IPS-15b (cell line): ENCODE data around the gene PCDHGA3.
"Not testable (repeated sequence)": the region's sequence is repeated elsewhere in the genome, so short reads cannot be mapped to it uniquely, and the experiment has no call there.

ENCODE experiments used
- H3K27me3 ChIP-seq: one replicate; pipeline ENCODE4 v1.6.1; 2013; ENCODE audit warnings: low read length; ENCODE audit not compliant: control insufficient read depth, insufficient read depth
- H3K36me3 ChIP-seq: one replicate; pipeline ENCODE4 v1.6.1; 2013; ENCODE audit warnings: low read length; ENCODE audit not compliant: control insufficient read depth, insufficient read depth
- H3K4me1 ChIP-seq: one replicate; pipeline ENCODE4 v1.6.1; 2013; ENCODE audit warnings: mild to moderate bottlenecking, low read length; ENCODE audit not compliant: control insufficient read depth, insufficient read depth
- H3K4me3 ChIP-seq: one replicate; pipeline ENCODE4 v1.5.1; 2013; ENCODE audit warnings: low read depth, low read length
- H3K9ac ChIP-seq: one replicate; pipeline ENCODE4 v1.6.1; 2013; ENCODE audit warnings: low read depth, mild to moderate bottlenecking, low read length
- H3K9me3 ChIP-seq: one replicate; pipeline ENCODE4 v1.6.1; 2013; ENCODE audit warnings: mild to moderate bottlenecking, low read length; ENCODE audit not compliant: control insufficient read depth, insufficient read depth

The PCDHGA3 gene

DNA sequence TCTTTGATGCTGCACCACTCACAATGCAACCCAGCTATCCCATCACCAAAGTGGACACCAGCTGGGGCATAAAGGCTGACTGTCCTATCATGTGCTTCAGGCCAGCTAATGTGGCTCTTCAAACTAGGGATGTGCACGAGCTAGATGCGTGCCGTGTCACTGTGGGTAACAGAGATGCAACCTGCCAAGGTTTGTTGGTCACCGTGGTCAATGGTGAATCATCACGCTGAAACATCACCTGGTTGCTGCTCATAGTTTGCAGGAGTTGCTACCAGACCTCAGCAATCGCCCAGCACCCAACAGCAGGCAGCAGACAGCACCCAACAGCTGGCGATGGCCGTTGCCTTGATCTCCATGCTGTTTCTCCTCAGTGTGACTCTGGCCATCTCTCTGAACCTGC, 15.4 kb upstream of the PCDHGA3 start:
- Histone ChIP-seq H3K27me3 (no peaks in the 10 kb centered on the region), H3K9ac (no peak overlapping the region), H3K4me1 (no peaks in the 10 kb centered on the region), H3K36me3 (no peaks in the 10 kb centered on the region), H3K4me3 (no peak overlapping the region), H3K9me3 (peaks cover 10% of the 10 kb centered on the region)

DNA sequence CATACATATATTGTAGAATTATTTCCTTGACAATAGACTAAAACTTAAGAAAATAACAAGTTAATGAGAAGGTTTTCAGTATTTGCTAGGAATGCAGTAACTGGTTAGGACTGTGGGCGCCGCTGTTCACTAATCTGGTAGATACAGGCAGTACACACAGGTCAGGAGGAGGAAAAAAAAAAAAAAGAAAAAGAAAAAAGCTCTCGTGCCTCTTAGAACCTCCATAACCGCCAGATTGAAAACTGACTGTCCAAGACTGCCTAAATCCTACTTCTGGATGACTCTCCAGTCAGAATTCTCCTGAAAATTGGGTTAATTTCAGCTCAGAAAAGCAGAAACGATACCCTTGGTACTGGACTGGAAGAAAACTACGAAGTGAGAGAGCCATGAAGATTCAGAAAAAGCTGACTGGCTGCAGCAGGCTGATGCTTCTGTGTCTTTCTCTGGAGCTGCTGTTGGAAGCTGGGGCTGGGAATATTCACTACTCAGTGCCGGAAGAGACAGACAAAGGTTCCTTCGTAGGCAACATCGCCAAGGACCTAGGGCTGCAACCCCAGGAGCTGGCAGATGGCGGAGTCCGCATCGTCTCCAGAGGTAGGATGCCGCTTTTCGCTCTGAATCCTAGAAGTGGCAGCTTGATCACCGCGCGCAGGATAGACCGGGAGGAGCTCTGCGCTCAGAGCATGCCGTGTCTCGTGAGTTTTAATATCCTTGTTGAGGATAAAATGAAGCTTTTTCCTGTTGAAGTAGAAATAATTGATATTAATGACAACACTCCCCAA, 13.1 kb upstream of the PCDHGA3 start, which contains the start of gene PCDHGA1:
Gene PCDHGA1, plus strand, starts transcription at position 216 of the 782 bp plus-strand sequence.
- Histone ChIP-seq H3K9me3 (peaks cover 10% of the 10 kb centered on the region), H3K4me3 (no peak within 1 kb of the TSS), H3K4me1 (no peaks in the 10 kb centered on the region), H3K9ac (no peak within 1 kb of the TSS), H3K36me3 (no peaks in the 10 kb centered on the region), H3K27me3 (no peaks in the 10 kb centered on the region)

DNA sequence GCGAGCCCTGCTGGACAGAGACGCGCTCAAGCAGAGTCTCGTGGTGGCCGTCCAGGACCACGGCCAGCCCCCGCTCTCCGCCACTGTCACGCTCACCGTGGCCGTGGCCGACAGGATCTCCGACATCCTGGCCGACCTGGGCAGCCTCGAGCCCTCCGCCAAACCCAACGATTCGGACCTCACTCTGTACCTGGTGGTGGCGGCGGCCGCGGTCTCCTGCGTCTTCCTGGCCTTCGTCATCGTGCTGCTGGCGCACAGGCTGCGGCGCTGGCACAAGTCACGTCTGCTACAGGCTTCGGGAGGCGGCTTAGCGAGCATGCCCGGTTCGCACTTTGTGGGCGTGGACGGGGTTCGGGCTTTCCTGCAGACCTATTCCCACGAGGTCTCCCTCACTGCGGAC, 11.1 kb upstream of the PCDHGA3 start:
- not testable (repeated sequence) for H3K4me1 ChIP-seq, H3K27me3 ChIP-seq, H3K36me3 ChIP-seq, H3K4me3 ChIP-seq, H3K9me3 ChIP-seq, H3K9ac ChIP-seq

DNA sequence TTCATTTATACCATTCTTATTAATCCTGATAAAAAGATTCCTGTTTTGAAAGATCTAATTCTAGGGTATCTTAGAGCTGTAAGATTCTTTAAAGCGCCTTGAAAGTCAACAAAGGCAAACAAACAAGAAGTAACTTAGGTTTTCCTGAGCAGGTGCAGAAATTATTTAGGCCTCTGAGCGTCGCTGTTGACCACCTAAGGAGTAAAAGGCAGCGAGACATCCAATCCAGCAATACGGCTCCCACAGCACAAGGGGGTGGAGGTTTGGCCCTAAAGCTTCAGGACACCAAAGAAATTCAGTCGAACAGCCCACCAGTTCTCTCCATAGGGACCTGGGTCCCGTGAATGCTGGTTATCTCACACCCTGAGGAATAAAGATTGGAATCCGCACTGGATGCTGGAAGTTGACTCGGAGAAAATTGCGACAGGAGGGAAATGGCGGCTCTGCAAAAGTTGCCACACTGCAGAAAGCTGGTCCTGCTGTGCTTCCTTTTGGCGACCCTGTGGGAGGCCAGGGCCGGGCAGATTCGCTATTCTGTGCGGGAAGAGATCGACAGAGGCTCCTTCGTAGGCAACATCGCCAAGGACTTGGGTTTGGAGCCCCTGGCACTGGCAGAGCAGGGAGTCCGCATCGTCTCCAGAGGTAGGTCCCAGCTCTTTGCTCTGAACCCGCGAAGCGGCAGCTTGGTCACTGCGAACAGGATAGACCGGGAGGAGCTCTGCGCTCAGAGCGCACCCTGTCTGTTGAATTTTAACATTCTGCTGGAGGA, 4.9 kb upstream of the PCDHGA3 start, which contains the start of gene PCDHGA2:
Gene PCDHGA2, plus strand, starts transcription at position 223 of the 769 bp plus-strand sequence.
- H3K9ac ChIP-seq, result no peak within 1 kb of the TSS
- peaks cover 5% of the 10 kb centered on the region for H3K9me3 ChIP-seq
- no peaks in the 10 kb centered on the region for H3K27me3 ChIP-seq
- H3K4me3 ChIP-seq, result peak within 1 kb of the TSS; percentile 39
- H3K4me1 ChIP-seq, result no peaks in the 10 kb centered on the region
- H3K36me3 ChIP-seq, result no peaks in the 10 kb centered on the region

DNA sequence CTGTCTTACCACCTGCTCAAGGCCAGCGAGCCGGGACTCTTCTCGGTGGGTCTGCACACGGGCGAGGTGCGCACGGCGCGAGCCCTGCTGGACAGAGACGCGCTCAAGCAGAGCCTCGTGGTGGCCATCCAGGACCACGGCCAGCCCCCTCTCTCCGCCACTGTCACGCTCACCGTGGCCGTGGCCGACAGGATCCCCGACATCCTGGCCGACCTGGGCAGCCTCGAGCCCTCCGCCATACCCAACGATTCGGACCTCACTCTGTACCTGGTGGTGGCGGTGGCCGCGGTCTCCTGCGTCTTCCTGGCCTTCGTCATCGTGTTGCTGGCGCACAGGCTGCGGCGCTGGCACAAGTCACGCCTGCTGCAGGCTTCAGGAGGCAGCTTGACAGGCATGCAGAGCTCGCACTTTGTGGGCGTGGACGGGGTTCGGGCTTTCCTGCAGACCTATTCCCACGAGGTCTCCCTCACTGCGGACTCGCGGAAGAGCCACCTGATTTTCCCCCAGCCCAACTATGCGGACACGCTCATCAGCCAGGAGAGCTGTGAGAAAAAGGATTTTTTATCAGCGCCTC, 2.8 kb upstream of the PCDHGA3 start:
- peaks cover 13% of the 10 kb centered on the region for H3K9me3 ChIP-seq

DNA sequence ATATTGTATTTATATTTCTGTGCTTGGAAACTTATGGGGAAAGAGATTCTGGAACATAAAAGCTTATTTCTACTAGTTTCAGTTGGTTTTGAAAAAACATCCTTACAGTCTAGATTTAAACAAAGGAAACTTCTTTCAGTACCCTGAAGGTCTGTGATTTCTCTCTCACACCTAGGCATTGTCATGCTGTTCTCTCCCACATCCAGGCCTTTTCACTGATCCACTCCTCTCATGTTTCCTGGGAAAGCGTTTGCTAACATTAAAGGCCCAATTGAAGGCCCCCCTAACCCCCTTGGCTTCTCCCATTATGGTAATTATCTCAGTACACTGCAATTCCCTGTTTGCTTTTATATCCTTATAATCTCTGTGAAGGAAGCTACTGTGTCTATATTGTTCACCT, 856 bp upstream of the PCDHGA3 start:
- Histone ChIP-seq H3K4me3 (no peak overlapping the region), H3K9me3 (peaks cover 13% of the 10 kb centered on the region)

More for the DNA sequence above, 2.8 kb upstream of the PCDHGA3 start:
- not testable (repeated sequence) for H3K4me3 ChIP-seq, H3K9ac ChIP-seq, H3K36me3 ChIP-seq, H3K27me3 ChIP-seq, H3K4me1 ChIP-seq

DNA sequence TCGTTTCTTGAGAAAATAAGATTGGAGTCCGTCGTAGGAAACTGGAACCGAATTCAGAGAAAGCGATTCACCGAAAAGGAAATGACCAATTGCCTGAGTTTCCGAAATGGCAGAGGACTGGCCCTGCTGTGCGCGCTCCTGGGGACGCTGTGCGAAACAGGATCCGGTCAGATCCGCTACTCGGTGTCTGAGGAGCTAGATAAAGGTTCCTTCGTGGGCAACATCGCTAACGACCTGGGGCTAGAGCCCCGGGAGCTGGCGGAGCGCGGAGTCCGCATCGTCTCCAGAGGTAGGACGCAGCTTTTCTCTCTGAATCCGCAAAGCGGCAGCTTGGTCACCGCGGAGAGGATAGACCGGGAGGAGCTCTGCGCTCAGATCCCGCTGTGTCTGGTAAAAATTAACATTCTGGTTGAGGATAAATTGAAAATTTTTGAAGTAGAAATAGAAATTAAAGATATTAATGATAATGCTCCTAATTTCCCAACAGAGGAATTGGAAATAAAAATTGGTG, 379 bp downstream of the PCDHGA3 start:
- Histone ChIP-seq H3K36me3 (no peaks in the 10 kb centered on the region), H3K27me3 (no peaks in the 10 kb centered on the region), H3K4me3 (no peak overlapping the region), H3K9me3 (peaks cover 13% of the 10 kb centered on the region), H3K9ac (no peak overlapping the region), H3K4me1 (no peaks in the 10 kb centered on the region)

More for the DNA sequence above, 856 bp upstream of the PCDHGA3 start:
- H3K27me3 ChIP-seq, result no peaks in the 10 kb centered on the region
- H3K9ac ChIP-seq, result no peak overlapping the region
- H3K36me3 ChIP-seq, result no peaks in the 10 kb centered on the region
- H3K4me1 ChIP-seq, result no peaks in the 10 kb centered on the region

DNA sequence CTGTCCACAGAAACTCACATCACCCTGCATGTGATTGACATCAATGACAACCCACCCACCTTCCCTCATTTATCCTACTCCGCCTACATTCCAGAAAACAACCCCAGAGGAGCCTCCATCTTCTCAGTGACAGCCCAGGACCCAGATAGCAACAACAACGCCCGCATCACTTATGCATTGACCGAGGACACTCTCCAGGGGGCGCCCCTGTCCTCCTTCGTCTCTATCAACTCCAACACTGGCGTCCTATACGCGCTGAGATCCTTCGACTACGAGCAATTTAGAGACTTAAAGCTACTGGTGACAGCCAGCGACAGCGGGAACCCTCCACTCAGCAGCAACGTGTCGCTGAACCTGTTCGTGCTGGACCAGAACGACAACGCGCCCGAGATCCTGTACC, 1.7 kb downstream of the PCDHGA3 start:
- H3K4me1 ChIP-seq, result no peaks in the 10 kb centered on the region
- no peak overlapping the region for H3K9ac ChIP-seq
- H3K4me3 ChIP-seq, result no peak overlapping the region
- H3K27me3 ChIP-seq, result no peaks in the 10 kb centered on the region
- H3K36me3 ChIP-seq, result no peaks in the 10 kb centered on the region
- H3K9me3 ChIP-seq, result peaks cover 8% of the 10 kb centered on the region

DNA sequence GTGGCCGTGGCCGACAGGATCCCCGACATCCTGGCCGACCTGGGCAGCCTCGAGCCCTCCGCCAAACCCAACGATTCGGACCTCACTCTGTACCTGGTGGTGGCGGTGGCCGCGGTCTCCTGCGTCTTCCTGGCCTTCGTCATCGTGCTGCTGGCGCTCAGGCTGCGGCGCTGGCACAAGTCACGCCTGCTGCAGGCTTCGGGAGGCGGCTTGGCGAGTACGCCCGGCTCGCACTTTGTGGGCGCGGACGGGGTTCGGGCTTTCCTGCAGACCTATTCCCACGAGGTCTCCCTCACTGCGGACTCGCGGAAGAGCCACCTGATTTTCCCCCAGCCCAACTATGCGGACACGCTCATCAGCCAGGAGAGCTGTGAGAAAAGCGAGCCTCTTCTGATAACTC, 2.4 kb downstream of the PCDHGA3 start:
- H3K36me3 ChIP-seq, H3K9ac ChIP-seq, H3K4me1 ChIP-seq, H3K9me3 ChIP-seq, H3K4me3 ChIP-seq, H3K27me3 ChIP-seq: not testable (repeated sequence)

DNA sequence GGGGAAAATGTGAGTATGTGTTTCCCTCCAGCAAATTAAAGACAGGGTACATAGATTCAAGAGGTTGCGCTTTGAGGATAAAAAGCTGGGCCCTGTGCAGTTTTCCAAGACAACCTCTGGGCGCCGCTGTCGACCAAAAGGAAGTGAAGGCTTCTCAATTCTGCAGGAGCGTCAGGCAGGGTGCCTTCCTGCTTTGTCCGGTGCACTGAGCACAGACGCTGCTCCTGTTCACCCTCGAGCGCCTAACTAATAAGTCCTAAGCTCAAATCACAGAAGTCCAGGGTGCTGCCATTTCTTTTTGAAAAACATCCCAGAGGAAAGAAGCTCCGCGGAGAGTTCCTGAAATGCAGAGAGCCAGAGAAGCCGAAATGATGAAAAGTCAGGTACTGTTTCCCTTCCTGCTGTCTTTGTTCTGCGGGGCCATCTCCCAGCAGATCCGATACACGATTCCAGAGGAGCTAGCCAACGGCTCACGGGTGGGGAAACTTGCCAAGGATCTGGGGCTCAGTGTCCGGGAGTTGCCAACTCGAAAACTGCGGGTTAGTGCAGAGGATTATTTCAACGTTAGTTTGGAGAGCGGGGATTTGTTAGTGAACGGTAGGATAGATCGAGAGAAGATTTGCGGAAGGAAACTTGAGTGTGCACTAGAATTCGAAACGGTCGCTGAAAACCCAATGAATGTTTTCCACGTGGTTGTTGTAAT, 6.4 kb downstream of the PCDHGA3 start, which contains the start of gene PCDHGB1:
Gene PCDHGB1, plus strand, starts transcription at position 183 of the 703 bp plus-strand sequence. Its CDS starts 162 bp downstream, at position 345.
- no peaks in the 10 kb centered on the region for H3K36me3 ChIP-seq
- no peaks in the 10 kb centered on the region for H3K4me1 ChIP-seq
- H3K9ac ChIP-seq, result peak within 1 kb of the TSS; percentile 37
- no peaks in the 10 kb centered on the region for H3K27me3 ChIP-seq
- peak within 1 kb of the TSS; percentile 41 for H3K4me3 ChIP-seq
- peaks cover under 1% of the 10 kb centered on the region for H3K9me3 ChIP-seq

DNA sequence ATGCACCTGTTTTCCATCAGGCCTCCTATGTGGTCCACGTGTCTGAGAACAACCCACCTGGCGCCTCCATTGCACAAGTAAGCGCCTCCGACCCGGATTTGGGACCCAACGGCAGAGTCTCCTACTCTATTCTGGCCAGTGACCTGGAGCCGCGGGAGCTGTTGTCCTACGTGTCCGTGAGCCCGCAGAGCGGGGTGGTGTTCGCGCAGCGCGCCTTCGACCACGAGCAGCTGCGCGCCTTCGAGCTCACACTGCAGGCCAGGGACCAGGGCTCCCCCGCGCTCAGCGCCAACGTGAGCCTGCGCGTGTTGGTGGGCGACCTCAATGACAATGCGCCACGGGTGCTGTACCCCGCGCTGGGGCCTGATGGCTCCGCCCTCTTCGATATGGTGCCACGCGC, 8.0 kb downstream of the PCDHGA3 start:
- Histone ChIP-seq H3K9me3 (peaks cover 3% of the 10 kb centered on the region), H3K36me3 (no peaks in the 10 kb centered on the region), H3K27me3 (no peaks in the 10 kb centered on the region)

More for the DNA sequence above, 8.0 kb downstream of the PCDHGA3 start:
- H3K4me1 ChIP-seq, result no peaks in the 10 kb centered on the region
- no peak overlapping the region for H3K4me3 ChIP-seq
- H3K9ac ChIP-seq, result no peak overlapping the region
